ENCODE data around the gene PMFBP1.

Gene PMFBP1

DNA sequence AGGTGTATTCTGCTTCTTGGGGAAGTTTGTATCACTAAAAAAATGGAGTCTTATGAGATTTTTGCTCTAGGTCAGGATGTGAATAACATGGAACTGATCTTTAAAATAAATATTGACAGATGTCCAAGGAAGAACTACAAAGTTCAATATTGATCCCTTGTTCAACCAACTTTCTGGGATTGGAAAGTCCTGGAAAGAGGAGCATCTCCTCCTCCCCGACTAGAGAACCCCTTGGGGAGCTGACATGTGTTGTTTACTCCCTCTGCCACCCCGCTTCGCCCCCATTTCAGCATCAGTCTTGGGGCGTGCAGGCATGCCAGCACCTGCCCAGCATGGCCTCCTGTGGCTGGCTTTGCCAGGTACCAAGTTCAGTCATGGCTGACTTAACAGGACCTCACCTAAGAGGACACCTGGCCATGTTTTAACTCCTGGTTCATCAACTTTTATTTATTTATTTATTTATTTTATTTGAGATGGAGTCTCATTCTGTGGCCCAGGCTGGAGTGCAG lies 33.8 kb downstream of the PMFBP1 start:
- Histone ChIP-seq H3K27ac (no peak overlapping the region), H3K4me3 (no peak overlapping the region)

DNA sequence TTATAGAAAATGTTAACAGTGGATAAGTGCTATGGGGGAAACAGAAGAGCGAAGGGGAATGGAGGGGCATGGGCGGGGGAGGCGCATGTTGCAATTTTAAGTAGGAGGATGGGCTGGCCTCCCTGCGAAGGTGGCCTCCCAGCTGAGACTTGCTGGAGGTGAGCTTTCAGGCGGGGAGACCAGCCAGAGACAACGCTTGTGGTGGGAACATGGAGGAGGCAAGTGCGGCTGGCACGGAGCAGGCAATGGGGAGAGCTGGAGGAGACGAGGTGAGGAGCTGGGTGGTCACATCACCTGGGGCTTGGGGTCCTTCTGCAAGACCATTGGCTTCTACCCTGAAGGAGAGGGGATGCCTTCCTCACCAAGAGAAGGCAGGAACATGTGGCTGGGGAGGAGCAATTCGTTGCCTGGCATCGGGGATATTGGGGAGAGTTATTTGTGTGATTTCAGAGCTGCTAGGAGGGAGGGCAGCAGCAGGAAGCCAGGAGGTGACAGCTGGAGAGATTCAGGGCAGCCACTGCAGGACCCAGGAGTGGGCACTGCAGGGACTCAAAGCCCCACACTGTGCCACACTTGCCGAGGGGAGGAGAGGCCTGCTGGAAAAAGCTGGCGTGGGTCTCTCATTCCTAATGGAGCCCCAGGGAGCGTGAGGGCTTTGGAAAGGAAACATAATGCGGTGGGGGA lies 34.4 kb downstream of the PMFBP1 start:
- H3K4me3 ChIP-seq: no peak overlapping the region
- no peak overlapping the region for H3K27ac ChIP-seq

DNA sequence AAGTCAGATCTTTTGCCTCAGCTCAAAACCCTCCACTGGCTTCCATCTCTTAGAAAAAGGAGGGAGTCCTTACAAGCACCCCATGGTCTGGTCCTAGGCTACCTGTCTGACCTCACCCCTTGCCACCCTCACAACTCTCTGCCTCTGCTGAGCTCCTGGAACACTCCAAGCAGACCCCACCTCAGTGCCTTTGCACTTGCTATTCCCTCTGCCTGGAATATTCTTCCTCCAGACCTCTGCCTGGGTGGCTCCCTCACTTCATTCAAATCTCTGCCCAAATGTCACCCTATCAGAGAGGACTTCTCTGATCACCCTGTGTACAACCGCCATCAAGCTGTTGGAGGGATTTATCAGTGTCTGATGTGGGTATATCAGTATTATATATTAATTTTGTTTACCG lies 37.4 kb downstream of the PMFBP1 start:
- no peak overlapping the region for H3K4me3 ChIP-seq

DNA sequence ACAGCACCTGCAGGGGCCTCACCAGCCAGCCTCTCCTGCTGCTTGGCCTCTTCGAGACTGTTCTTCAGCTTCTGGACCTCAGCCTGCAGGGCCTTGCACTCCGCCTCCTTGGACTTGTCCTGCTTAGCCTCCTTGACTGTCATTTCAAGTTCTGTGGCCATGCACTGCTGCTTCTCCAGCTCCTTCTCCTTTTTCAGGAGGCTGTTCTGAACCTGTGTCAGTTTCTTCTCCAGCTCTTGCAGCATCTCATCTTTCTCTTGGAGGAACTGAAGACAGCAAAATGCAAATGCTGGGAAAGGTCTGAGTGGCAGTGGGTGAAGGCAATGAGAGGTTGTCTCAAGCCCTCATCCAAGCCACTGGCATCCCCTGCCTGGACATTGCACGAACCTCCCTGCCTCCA lies 39.2 kb downstream of the PMFBP1 start:
- H3K4me3 ChIP-seq: no peak overlapping the region
- H3K27ac ChIP-seq: no peak overlapping the region

More for the DNA sequence above, 37.4 kb downstream of the PMFBP1 start:
- H3K27ac ChIP-seq: no peak overlapping the region

DNA sequence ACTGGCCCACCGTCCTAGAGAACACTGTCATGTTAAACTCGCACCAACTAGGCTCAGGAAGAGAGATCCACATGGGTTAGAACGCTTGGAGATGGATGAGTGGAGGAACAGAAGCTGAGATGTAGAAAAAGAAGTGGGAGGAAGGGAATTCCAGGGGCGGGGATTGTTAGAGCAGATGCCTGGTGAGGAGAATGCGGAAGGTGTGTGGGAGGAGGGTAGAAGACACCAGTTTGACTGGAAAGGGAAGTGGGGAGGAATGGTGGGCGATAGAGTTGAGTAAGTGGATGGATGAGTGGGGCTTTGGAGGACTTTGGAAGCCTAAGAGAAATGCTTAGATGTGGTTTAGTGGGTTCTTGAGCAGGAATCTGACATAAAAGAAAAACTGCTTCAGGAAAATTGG lies 40.9 kb downstream of the PMFBP1 start:
- peak overlapping the region in 2 of 21 experiments; percentile 14 to 49 for H3K27ac ChIP-seq
- H3K4me3 ChIP-seq: no peak overlapping the region

DNA sequence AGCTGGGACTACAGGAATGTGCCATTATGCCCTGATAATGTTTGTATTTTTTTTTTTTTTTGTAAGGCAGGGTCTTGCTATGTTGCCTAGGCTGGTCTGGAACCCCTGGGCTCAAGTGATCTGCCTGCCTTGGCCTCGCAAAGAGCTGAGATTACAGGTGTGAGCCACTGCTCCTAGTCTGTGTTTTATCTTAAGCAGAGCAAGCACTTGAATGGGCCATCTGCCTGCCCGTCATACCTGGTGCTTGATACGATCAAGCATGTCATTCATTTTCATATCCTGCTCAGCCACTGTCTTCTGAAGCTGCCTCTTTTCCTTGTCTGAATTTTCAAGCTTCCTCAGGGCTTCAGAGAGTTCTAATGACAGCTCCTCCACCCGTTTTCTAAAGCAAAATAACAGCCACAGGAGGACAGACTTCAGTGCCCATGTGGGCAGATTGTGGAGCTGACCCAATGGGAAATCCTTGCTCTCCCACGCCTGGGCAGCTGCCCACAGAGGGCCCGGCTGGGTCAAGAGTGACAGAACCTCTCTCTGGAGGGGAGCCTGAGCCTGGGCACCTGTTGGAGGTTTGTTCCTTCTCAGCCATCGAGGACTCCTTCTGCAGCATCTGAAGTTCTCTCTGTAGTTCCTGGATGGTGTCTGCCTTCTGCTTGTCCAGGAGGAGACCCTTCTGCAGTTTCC lies 41.8 kb downstream of the PMFBP1 start:
- no peak overlapping the region for H3K4me3 ChIP-seq
- H3K27ac ChIP-seq: peak overlapping the region in 2 of 21 experiments; percentile 14 to 35

DNA sequence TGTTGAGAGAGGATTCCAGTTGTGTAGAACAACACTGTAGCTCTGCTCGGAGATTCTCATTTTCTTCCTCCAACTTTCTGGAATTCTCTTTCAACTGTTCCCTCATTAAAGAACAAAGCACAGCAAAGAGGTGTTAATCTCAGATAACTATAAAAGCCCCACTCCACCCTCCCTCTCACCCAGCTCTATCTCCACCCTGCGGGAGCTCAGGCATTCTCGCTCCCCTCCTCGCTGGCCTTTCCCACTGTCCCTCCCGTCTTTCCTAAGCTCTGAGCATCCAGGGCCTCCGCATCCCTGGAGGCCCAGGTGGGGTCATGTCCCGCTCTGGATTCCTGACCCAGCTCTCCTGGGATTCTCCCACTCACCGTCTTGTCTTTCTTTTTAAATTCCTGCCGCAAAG lies 43.3 kb downstream of the PMFBP1 start:
- Histone ChIP-seq H3K27ac (peak overlapping the region in 1 of 21 experiments; percentile 4), H3K4me3 (no peak overlapping the region)

DNA sequence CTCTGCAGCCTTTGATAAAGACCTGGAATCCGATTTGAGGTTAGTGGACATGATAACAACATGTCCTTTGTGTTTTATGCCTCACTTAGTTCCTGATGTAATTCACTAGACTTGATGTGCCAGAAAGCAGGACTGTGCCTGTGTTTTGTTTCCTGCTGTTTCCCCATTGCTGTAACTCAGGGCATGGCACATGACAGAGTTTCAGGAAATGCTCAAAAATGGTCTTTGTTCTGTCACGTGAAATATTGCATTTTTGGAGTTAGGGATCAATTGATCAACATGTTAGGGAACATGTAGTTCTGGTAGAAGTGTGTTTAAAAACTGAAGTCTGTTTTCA lies 45.6 kb downstream of the PMFBP1 start:
- H3K4me3 ChIP-seq: no peak overlapping the region
- peak overlapping the region in 3 of 21 experiments; percentile 28 to 68 (median 64) for H3K27ac ChIP-seq

DNA sequence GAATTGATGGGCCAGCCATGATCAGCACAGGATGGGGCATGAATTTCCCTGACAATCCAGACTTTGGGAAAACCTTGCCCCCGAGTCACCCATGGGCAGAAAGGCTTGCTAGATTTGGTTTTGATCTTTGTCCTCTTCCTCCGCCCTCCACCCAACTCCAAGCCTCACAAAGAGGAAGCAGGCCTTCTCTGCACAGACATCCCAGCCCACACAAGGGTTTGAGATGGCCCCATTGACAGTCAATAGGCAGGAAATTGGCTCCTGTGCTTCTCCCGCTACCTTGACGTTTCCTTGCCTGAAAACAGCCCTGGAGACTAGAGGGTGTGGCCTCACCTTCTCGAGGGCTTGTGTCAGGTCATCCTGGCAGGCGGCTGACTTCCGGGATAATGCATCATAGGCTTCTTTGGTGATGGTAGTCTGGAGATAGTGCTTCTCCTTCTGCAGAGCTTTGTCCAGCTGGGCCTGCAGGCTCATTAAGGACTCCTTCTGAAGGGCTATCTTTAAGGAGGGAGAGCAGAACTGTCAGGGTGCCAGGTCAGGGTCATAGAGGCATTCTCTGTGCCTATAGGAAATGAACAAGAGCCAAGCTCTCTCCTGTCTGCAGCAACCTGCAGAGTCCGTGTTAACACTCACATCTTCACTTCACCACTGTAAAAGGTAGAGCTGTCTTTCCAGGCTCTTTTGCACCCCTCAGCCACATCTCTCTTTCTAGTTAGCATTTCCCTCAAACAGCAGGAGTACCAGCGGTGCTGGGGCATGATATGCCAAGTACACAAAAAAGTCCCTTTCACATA lies 46.1 kb downstream of the PMFBP1 start:
- peak overlapping the region in 8 of 21 experiments; percentile 3 to 68 (median 38) for H3K27ac ChIP-seq
- no peak overlapping the region for H3K4me3 ChIP-seq

DNA sequence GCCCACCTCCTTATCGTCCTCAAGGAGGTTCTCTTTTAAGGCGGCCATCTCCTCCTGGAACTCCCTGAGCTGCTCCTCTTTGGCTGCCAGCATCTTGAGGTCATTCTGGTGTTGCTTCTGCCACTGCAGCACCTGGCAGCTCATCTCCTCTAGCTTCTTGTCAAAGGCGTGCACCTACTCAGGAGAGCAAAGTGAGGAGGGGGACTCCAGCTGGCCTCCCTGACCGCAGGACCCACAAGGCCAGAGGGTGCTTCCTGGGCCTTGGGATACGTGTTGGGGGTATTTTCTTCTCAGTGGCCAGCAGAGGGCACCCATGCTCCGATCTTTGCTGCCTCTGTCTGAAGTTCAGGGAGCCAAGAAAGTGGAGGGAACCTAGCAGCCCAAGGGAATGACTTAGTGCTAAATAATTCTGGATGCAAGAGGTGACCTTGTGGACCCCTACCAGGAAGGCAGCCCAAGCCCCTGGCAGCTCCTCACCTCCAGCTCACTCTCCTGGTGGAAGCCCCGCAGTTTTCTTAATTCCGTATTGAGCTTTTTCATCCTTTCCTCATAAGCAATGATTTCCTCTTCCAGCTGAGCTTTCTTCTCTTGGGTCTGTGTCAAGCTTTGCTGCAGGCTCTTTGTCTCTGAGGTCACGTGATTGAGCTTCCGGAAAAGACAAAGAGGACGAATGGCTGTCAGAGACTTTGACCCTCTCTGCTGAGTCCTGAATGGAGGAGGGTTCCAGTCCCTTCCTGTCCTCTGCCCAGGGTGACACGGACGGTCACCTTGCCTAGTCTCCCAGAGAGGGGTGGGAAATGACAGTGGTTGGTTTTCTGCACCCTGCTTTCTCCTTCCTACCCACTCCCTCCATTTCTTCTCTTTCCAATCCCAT lies 47.0 kb downstream of the PMFBP1 start:
- no peak overlapping the region for H3K4me3 ChIP-seq
- H3K27ac ChIP-seq: peak overlapping the region in 8 of 21 experiments; percentile 3 to 68 (median 28)

DNA sequence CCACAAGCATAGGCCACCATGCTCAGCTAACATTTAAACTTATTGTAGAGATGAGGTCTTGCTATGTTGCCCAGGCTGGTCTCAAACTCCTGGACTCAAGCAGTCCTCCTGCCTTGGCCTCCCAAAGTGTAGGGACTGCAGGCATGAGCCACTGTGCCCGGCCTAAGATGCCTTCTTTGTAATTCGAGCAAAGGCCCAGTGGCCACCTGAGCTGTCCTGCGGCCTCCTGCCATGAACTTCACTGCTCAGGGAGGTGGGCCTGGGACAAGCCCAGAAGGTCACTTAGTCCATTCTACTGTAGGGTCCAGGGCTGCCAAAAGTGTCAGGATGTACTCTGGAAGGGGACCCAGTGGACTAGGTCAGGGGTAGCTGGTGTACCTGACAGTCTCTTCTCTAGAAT lies 47.8 kb downstream of the PMFBP1 start:
- H3K27ac ChIP-seq: peak overlapping the region in 1 of 21 experiments; percentile 29

DNA sequence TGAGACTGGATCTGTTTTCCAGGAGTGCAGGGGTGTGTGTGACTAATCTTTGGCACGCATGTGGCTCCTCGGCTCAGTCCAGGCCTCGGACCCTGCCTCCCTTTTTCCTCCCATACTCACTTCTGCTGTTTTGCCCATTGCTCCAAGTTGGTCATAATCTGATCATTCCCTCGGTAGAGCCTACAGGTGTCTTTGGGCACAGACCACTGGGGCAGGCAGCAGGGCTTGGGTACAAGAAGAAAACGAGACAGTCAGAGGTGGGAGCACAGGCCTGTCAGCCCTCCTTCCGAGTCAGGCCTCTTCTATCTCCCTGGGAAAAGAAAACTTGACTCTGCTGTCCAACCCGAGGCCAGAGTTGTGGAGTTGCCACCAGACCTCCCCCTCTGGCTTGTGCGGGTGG lies 48.5 kb downstream of the PMFBP1 start:
- no peak overlapping the region for H3K4me3 ChIP-seq
- no peak overlapping the region for H3K27ac ChIP-seq

More for the DNA sequence above, 47.8 kb downstream of the PMFBP1 start:
- H3K4me3 ChIP-seq: no peak overlapping the region

DNA sequence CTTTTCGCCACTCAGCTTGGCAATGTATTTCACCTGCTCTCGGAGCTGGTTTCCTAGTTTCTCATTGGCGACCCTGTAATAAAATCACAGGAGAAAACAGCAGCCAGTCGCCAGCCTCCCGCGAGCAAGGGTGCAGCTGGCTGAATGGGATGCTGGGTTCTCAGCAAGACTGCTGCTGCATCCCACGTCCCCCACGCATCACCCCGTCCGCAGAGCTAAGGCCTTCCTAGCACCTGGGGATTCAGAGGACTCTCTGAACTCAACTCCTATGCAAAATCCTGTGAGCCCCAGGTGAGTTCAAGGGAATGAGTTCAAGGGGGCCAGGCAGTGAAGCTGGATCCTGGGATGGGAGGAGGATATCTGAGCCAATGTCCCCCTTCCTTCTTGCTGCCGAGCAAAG lies 49.0 kb downstream of the PMFBP1 start:
- no peak overlapping the region for H3K27ac ChIP-seq

DNA sequence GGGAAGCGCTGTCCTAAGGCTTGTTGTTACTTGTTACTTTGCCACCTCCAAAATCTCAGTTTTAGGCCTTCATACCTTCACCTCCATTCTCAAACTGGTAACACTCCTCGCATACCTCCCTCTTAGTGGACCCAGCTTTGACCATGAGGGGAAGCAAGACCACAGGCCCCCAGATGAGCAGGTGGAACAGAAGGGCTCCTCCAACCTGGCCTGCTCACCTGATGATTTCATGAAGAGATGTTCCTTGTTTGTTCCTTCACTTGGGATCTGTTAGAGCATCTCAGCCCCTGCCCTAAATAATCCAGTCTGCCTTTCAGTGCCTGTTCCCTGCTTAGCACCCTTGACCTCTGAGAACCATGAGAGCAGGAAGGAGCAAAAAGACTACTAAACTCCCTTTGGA lies 49.6 kb downstream of the PMFBP1 start:
- Histone ChIP-seq H3K27ac (no peak overlapping the region), H3K4me3 (no peak overlapping the region)

More for the DNA sequence above, 49.0 kb downstream of the PMFBP1 start:
- H3K4me3 ChIP-seq: no peak overlapping the region

DNA sequence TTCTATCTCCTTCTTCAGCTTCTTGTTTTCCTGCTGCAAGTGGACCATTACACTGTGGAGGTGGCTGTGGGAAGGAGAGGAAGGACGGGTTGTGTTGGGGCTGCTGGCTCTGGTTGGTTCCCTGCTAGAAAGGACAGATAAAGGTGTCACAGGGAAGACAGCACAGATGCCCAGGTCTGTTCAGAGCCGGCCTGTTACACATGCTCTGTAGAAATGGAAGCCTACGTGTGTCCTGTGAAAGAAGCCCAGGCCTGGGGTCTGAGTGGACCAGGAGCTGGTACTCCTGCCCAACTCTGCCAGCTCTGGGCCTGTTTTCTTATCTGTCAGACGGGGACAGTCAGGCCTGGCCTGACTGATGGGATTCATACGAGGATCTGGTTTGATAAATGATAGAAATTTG lies 51.9 kb downstream of the PMFBP1 start:
- Histone ChIP-seq H3K27ac (no peak overlapping the region), H3K4me3 (no peak overlapping the region)

DNA sequence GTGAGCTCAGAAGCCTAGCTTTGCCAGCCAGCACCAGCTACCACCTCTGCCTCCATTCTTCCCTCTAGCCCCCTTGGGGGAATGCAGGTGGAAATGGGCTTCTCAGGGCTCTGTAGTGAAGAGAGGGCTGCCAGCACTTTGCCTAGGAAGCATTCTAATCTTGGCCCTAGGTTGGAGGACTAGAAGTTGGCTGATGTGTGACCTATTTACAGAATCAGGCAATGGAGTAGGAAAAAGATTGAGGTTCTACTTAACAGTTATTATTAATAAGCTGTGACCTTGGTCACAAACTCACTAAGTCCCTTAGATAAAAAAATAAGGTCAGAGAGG lies 58.4 kb downstream of the PMFBP1 start:
- Histone ChIP-seq H3K4me3 (no peak overlapping the region), H3K27ac (no peak overlapping the region)

DNA sequence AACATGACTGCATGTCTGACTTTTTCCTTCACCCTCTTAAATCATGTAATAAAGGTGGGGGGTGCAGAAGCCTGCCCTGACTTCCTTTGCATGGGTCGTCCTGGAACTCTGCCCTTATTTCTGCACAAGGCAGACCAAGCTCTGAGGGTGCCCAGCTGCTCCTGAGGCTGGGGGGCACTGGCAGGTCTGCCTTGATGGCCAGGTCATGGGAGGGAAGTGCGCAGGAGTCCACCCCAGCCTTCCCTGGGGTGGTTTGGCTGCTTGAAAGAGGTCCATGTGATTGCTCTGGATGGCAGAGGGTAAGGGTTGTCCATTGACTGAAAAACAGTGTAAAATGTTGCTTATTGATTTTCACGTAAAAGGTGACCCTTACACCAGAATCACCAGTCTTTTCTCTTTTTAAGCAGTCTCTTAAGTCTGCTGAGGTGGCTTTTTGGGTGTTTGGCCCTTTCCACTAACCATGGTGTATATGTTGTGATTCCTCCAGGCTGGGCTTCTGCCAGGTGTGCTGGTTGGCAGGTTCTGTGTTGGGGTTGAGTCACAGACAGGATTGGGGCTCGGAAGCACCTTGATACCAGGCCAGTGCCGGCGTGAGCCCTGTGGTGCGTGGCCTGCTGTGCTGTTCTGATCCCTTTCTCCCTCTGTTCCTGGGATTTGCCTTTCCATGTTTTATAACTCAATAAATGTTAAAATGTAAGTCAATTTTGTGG lies 58.9 kb downstream of the PMFBP1 start:
- H3K27ac ChIP-seq: no peak overlapping the region
- H3K4me3 ChIP-seq: no peak overlapping the region

DNA sequence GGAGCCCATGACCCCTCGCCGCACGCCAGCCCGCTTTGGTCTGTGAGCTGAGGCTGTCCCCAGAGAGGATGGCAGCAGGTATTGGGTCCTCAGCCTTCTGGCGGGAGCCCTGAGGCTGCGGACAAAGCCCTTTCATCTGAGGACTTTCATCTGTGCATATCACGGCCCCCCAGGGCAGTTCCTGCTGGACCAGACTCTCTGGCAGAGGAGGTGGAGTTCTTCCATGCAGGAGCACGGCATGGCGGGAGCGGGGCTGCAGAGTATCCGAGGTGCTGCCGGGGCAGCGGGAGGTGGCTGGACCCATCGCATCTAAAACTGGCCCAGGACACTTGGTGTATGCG lies 59.5 kb downstream of the PMFBP1 start:
- Histone ChIP-seq H3K27ac (no peak overlapping the region), H3K4me3 (no peak overlapping the region)

Measured in skin epidermis (tissue), 12 donors.